CD4-positive, alpha-beta T cell treated with Interleukin-17A for 1 hour (primary cell): ENCODE data around the gene OR1E2.
"Not testable (repeated sequence)": the region's sequence is repeated elsewhere in the genome, so short reads cannot be mapped to it uniquely, and the experiment has no call there.

Experiments used
- DNase-seq: peaks from one replicate; pipeline ENCODE4 v3.0.0-alpha.2; 2020

Gene OR1E2

GRCh38 chr17:3397801-3398200 is 35.8 kb downstream of the OR1E2 start:
- DNase-seq, result not testable (repeated sequence)

- DNase-seq, result no peak
These were observed 43.9 kb downstream of the OR1E2 start for GRCh38 chr17:3389791-3390190.

GRCh38 chr17:3385869-3386816 is 47.5 kb downstream of the OR1E2 start, which contains the start of gene OR3A2:
Gene OR3A2, minus strand, starts transcription at chr17:3386308.
- peak; percentile 31 for DNase-seq
